Measurements from ENCODE around the gene LCT. TPM values are rescaled to one million over a fixed set of nuclear protein-coding genes. Genes with fewer than 3 reads are reported as not detected.
"Not testable (repeated sequence)": the region's sequence is repeated elsewhere in the genome, so short reads cannot be mapped to it uniquely, and the experiment has no call there.

LCT gene
- total and polyA plus RNA-seq, 2 donors (not counting 1 experiment from before 2014, with no cell fraction given) = under 0.01 TPM; not detected in 1

- Histone ChIP-seq H3K36me3 (ENCODE audit: control insufficient read depth, insufficient read depth, low read length) (no peaks in the 10 kb centered on the region), H3K4me1 (ENCODE audit: control insufficient read depth, extremely low read depth, insufficient read depth, low read length) (no peaks in the 10 kb centered on the region), H2AFZ (ENCODE audit: low read length) (no peak overlapping the region), H3K27me3 (ENCODE audit: control insufficient read depth, insufficient read depth, low read length) (no peaks in the 10 kb centered on the region), H3K79me2 (ENCODE audit: control insufficient read depth, insufficient read depth, low read length) (no peaks in the 10 kb centered on the region), H4K20me1 (ENCODE audit: control insufficient read depth, extremely low read depth, insufficient read depth, low read length) (no peaks in the 10 kb centered on the region), H3K4me2 (ENCODE audit: extremely low read depth, insufficient read depth, low read length) (no peak overlapping the region), H3K27ac (ENCODE audit: insufficient read depth, low read length) (no peak overlapping the region), H3K9me3 (ENCODE audit: control insufficient read depth, insufficient read depth, low read depth, low read length) (no peaks in the 10 kb centered on the region), H3K4me3 (replicated peaks in 1 of 4; ENCODE audit: control extremely low read depth in 1 of 4, insufficient read depth in 1 of 4, low read depth in 3 of 4, low read length in 4 of 4) (no peak overlapping the region), H3K9ac (ENCODE audit: insufficient read depth, low read length) (no peak overlapping the region)
- DNase-seq (ENCODE audit: low read depth in 2 of 2) = no peak
- TF ChIP-seq EZH2 (IDR thresholded peaks at IDR 0.05; ENCODE audit: low read length, missing control alignments) (no peak), CTCF (conservative IDR thresholded peaks at IDR 0.05 in 1 of 2, IDR thresholded peaks at IDR 0.05 in 1 of 2; ENCODE audit: low read depth in 1 of 2, low read length in 2 of 2) (no peak)
Observed at GRCh38 chr2:135796606-135797005, 40.4 kb downstream of the LCT start.

- not testable (repeated sequence) for DNase-seq (ENCODE audit: low read depth in 2 of 2); H2AFZ ChIP-seq (ENCODE audit: low read length); H3K4me1 ChIP-seq (ENCODE audit: control insufficient read depth, extremely low read depth, insufficient read depth, low read length); H3K9ac ChIP-seq (ENCODE audit: insufficient read depth, low read length); H3K9me3 ChIP-seq (ENCODE audit: control insufficient read depth, insufficient read depth, low read depth, low read length); H3K4me2 ChIP-seq (ENCODE audit: extremely low read depth, insufficient read depth, low read length); H3K27me3 ChIP-seq (ENCODE audit: control insufficient read depth, insufficient read depth, low read length); H4K20me1 ChIP-seq (ENCODE audit: control insufficient read depth, extremely low read depth, insufficient read depth, low read length); H3K4me3 ChIP-seq (replicated peaks in 1 of 4; ENCODE audit: control extremely low read depth in 1 of 4, insufficient read depth in 1 of 4, low read depth in 3 of 4, low read length in 4 of 4); H3K27ac ChIP-seq (ENCODE audit: insufficient read depth, low read length); H3K36me3 ChIP-seq (ENCODE audit: control insufficient read depth, insufficient read depth, low read length); H3K79me2 ChIP-seq (ENCODE audit: control insufficient read depth, insufficient read depth, low read length)
Observed at GRCh38 chr2:135795641-135796040, 41.3 kb downstream of the LCT start.

- TF ChIP-seq EZH2 (IDR thresholded peaks at IDR 0.05; ENCODE audit: low read length, missing control alignments) (no peak), CTCF (conservative IDR thresholded peaks at IDR 0.05 in 1 of 2, IDR thresholded peaks at IDR 0.05 in 1 of 2; ENCODE audit: low read depth in 1 of 2, low read length in 2 of 2) (no peak)
Observed at GRCh38 chr2:135792401-135793150, 44.4 kb downstream of the LCT start.

More at GRCh38 chr2:135792401-135793150, 44.4 kb downstream of the LCT start:
- no peak for DNase-seq (ENCODE audit: low read depth in 2 of 2)
- no peak overlapping the region for H3K4me2 ChIP-seq (ENCODE audit: extremely low read depth, insufficient read depth, low read length)
- no peaks in the 10 kb centered on the region for H3K79me2 ChIP-seq (ENCODE audit: control insufficient read depth, insufficient read depth, low read length)
- no peaks in the 10 kb centered on the region for H3K4me1 ChIP-seq (ENCODE audit: control insufficient read depth, extremely low read depth, insufficient read depth, low read length)
- H3K27me3 ChIP-seq (ENCODE audit: control insufficient read depth, insufficient read depth, low read length) = no peaks in the 10 kb centered on the region
- H3K9me3 ChIP-seq (ENCODE audit: control insufficient read depth, insufficient read depth, low read depth, low read length) = no peaks in the 10 kb centered on the region
- H3K27ac ChIP-seq (ENCODE audit: insufficient read depth, low read length) = no peak overlapping the region
- H4K20me1 ChIP-seq (ENCODE audit: control insufficient read depth, extremely low read depth, insufficient read depth, low read length) = no peaks in the 10 kb centered on the region
- no peak overlapping the region for H2AFZ ChIP-seq (ENCODE audit: low read length)
- H3K4me3 ChIP-seq (replicated peaks in 1 of 4; ENCODE audit: control extremely low read depth in 1 of 4, insufficient read depth in 1 of 4, low read depth in 3 of 4, low read length in 4 of 4) = no peak overlapping the region
- H3K9ac ChIP-seq (ENCODE audit: insufficient read depth, low read length) = no peak overlapping the region
- H3K36me3 ChIP-seq (ENCODE audit: control insufficient read depth, insufficient read depth, low read length) = peaks cover 2% of the 10 kb centered on the region

Data from fibroblast of lung (primary cell).